Stimulated activated CD4-positive, alpha-beta T cell treated with anti-CD3 and anti-CD28 coated beads, TNF-alpha, amount 100 ng/mL, for 48 hours (primary cell): Measurements from ENCODE around the gene ZNF333.
"Not testable (repeated sequence)": the region's sequence is repeated elsewhere in the genome, so short reads cannot be mapped to it uniquely, and the experiment has no call there.

Source experiments
- DNase-seq, 3 donors: peaks; one replicate each; pipeline ENCODE4 v3.0.0-alpha.2; 2020; ENCODE audit warnings: low read depth in 3 of 3

ZNF333 gene

DNA sequence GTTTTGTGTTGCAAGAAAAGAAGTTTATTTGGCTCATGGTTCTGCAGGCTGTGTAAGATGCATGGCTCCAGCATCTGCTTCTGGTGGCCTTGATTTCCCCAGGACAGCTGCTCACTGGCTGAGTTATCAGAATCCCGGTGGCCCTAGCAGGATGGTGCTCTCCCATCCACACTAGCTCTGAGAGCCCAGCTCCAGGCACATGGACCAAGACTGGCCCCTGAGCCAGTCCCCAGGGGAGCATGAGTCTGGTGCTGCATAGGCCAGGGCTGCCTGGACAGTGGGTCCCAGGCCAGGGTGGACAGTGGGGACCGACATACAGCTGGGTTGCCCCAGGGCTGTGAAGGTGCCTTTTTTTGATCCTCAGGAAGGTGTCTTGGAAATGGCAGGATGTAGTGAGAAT is 78.2 kb downstream of the ZNF333 start:
- DNase-seq: no peak

DNA sequence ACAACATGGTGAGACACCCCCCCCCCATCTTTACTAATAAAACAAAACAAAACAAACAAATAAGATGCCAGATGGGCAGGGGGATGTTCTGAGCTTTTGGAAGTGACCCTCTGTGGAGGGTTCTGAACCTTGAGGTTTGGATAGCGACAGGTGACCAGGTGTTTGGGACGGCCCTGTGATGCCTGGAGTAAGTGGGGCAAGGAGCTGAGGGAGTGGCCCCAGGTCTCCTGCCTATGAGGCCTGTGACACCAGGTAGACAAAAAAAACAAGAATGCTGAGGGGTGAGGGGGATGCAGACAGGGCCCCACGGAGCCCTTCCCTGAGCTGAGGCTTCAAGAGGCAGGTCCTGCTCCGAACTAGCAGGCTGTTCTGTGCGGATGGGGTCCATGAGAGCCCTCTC is 79.4 kb downstream of the ZNF333 start:
- no peak for DNase-seq

DNA sequence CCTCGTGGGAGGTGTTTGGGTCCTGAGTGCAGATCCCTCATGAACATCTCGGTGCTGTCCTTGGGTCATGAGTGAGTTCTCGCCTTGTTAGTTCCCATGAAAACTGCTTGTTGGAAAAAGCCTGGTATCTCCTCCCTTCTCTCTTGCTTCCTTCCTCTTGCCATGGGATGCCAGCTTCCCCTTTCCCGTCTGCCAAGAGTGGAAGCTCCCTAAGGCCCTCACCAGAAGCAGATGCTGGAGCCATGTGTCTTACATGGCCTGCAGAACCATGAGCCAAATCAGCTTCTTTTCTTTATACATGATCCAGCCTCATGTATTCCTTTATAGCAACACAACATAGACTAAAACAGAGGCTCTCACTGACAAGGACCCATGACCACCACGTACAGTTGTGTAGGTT is 80.3 kb downstream of the ZNF333 start:
- DNase-seq: no peak

GRCh38 chr19:14770944-14771839 is 81.3 kb downstream of the ZNF333 start:
- DNase-seq: no peak

DNA sequence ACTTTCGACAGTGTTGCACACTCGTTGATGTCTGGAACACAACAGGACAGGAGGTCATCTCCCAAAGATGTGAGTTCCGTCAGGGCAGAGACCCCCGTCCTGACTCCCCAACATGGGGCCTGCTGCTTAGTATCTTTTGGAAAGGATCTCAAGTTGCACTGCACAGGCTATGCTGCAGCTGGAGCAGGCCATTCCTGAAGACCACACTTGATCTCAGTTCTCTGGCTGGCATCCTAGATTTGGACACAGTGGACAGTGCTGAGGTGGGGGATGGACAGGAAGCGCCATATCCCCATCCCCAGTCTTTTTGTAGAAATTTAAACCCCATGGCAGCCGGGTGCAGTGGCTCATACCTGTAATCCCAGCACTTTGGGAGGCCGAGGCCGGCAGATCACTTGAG is 82.6 kb downstream of the ZNF333 start:
- no peak for DNase-seq

GRCh38 chr19:14772995-14773394 is 83.1 kb downstream of the ZNF333 start:
- no peak for DNase-seq

DNA sequence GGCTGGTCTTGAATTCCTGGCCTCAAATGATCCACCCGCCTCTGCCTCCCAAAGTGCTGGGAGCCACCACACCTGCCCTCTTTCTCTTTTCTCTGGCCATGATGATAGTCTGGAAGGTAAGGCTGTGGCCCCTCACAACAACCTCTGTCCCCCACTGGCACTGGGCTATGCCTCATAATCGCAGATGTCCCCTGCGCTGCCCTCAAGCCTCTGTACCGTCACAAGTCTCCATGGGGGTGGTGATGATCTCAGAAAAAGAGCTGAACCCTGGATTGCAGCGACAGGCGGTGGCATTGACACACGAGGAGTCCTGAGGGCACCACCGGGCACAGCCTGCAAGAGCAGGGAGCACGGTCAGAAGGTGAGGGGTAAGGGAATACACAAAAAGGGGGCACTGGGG is 83.9 kb downstream of the ZNF333 start:
- not testable (repeated sequence) for DNase-seq

GRCh38 chr19:14774373-14774772 is 84.5 kb downstream of the ZNF333 start:
- DNase-seq: no peak

DNA sequence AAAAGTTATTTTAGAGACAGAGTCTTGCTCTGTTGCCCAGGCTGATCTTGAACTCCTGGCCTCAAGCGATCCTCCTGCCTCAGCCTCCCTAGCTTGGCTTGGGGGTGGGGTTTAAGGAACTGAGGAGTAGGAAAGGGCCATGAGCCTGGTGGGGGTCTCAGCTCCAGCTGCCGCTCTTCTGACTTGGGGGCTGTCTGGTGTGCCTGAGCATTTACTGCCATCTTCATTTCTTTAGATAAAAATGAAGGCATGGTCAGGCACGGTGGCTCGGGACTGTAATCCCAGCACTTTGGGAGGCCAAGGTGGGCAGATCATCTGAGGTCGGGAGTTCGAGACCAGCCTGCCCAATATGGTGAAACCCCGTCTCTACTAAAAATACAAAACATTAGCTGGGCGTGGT is 85.5 kb downstream of the ZNF333 start:
- DNase-seq: not testable (repeated sequence)

GRCh38 chr19:14775869-14776586 is 86.2 kb downstream of the ZNF333 start:
- no peak for DNase-seq

DNA sequence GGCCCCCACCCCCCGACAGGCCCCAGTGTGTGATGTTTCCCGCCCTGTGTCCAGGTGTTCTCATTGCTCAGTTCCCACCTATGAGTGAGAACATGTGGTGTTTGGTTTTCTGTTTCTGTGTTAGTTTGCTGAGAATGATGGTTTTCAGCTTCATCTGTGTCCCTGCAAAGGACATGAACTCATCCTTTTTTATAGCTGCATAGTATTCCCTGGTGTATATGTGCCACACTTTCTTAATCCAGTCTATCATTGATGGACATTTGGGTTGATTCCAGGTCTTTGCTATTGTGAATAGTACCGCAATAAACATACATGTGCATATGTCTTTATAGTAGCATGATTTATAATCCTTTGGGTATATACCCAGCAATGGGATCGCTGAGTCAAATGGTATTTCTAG is 87.8 kb downstream of the ZNF333 start:
- not testable (repeated sequence) for DNase-seq

GRCh38 chr19:14778110-14778845 is 88.4 kb downstream of the ZNF333 start, which contains the start of gene ADGRE2:
ADGRE2 (minus strand) TSS chr19:14778560; CDS start chr19:14776756, 1,804 bp downstream.
- not testable (repeated sequence) for DNase-seq

DNA sequence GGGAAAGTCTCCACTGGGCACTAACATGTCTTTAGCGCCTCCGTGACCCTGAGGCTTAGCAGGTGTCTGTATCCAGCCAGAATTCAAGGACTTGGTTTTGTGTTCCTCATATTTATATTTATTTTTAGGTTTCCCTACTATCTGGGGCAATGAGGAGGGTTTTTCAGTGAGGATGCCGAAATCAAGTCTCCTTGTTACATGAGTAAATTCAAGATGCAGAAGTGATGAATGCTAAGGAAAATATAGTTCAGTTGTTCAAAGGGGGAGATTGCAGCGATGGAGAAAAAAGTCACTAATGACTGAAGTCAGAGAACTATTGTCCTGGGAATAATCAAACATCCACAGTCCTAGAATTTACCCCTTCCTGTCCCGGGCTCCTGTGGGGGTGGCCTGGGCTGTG is 89.3 kb downstream of the ZNF333 start:
- no peak for DNase-seq

- DNase-seq: not testable (repeated sequence)
These were observed 90.9 kb downstream of the ZNF333 start for GRCh38 chr19:14780622-14781225.

DNA sequence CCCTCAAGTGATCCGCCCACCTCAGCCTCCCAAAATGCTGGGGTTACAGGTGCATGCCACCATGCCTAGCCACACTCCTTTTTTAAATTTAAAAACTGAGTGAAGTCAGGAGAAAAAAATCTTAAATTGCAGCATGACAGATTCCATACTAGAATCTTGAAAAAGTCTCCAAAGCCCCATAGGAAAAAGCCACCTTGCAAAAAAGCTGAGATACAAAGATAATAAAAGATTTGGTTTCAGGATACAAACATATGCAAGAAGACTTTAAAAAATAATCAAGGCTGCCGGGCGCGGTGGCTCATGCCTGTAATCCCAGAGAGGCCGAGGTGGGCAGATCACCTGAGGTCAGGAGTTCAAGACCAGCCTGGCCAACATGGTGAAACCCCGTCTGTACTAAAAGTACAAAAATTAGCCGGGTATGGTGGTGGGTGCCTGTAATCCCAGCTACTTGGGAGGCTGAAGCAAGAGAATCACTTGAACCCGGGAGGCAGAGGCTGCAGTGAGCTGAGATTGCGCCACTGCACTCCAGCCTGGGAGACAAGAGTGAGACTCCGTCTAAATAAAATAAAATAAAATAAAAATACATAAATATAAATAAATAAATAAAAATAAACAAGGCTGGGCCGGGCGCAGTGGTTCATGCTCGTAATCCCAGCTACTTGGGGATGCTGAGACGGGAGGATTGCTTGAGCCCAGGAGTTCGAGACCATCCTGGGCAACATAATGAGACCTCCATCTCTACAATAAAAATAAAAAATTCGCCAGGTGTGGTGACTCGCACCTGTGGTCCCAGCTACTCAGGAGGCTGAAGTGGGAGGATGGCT is 92.1 kb downstream of the ZNF333 start:
- DNase-seq: not testable (repeated sequence)

GRCh38 chr19:14782626-14783409 is 93.0 kb downstream of the ZNF333 start:
- no peak for DNase-seq
